22Rv1 (cell line): Measurements from ENCODE around the gene IL1RN.

ENCODE experiments used
- ZFX ChIP-seq: fragments of 450-650 bp; IDR thresholded peaks from 2 replicates; pipeline ENCODE4 v1.6.1; 2017; ENCODE audit warnings: antibody characterized with exemption, borderline replicate concordance
- TF ChIP-seq, protein P1 (sequence below): fragments of 450-650 bp; IDR thresholded peaks from 2 replicates; pipeline ENCODE4 v1.5.1; 2017; ENCODE audit warnings: mild to moderate bottlenecking

DNA sequence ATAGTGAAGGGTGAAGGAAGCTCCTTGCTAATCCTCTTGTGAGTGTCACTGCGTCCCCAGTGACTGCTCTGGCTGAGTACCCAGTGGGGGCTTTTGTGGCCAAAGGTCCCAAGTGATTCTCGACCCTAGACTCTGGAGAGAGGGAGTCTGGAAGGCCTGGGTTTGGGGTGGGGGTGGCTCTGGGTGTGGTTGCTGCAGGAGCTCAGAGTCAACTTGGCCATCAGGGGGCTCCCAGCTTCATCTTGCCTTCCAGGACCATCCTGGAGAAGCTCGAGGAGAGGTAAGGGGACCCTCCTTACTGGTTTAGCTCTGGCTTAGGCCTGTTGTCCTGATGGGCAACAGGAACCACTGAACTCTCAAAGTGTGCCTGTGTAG, 47.0 kb downstream of the IL1RN start:
- TF ChIP-seq, protein P1, sequence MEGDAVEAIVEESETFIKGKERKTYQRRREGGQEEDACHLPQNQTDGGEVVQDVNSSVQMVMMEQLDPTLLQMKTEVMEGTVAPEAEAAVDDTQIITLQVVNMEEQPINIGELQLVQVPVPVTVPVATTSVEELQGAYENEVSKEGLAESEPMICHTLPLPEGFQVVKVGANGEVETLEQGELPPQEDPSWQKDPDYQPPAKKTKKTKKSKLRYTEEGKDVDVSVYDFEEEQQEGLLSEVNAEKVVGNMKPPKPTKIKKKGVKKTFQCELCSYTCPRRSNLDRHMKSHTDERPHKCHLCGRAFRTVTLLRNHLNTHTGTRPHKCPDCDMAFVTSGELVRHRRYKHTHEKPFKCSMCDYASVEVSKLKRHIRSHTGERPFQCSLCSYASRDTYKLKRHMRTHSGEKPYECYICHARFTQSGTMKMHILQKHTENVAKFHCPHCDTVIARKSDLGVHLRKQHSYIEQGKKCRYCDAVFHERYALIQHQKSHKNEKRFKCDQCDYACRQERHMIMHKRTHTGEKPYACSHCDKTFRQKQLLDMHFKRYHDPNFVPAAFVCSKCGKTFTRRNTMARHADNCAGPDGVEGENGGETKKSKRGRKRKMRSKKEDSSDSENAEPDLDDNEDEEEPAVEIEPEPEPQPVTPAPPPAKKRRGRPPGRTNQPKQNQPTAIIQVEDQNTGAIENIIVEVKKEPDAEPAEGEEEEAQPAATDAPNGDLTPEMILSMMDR = no peak
- no peak for TF ChIP-seq ZFX
